ENCODE data around the gene NAPSA. TPM values are rescaled to one million over a fixed set of nuclear protein-coding genes. Genes with fewer than 3 reads are reported as not detected.
"Not testable (repeated sequence)": the region's sequence is repeated elsewhere in the genome, so short reads cannot be mapped to it uniquely, and the experiment has no call there.

Gene NAPSA
- total RNA-seq, 3 donors from 2014 or later (not counting 1 experiment from before 2014, with no cell fraction given): 0.94 to 1.3 (median 0.95) TPM

- peaks cover 10% of the 10 kb centered on the region for H3K4me1 ChIP-seq (ENCODE audit: control insufficient read depth, insufficient read depth, low read length)
- H3K4me3 Mint-ChIP-seq: no peak overlapping the region
- no peaks in the 10 kb centered on the region for H3K36me3 Mint-ChIP-seq
- H3K27me3 Mint-ChIP-seq (ENCODE audit: low read depth in 2 of 2): peaks cover 0 to 8% of the 10 kb centered on the region in 2 donors
- no peaks in the 10 kb centered on the region for H3K27me3 ChIP-seq (ENCODE audit: control insufficient read depth, insufficient read depth, low read length)
- intact Hi-C loops (cut with micrococcal nuclease): no loop called here
- no peak for DNase-seq
- no peak overlapping the region for H3K27ac ChIP-seq (ENCODE audit: low read length)
- no peak for TF ChIP-seq CTCF (IDR thresholded peaks at IDR 0.05)
- H3K4me3 ChIP-seq (ENCODE audit: low read length): no peak overlapping the region
- 100% methylated on average over 2 of the region's 4 CpGs for WGBS (ENCODE audit: insufficient coverage)
- peaks cover 5 to 6% of the 10 kb centered on the region in 2 donors for H3K4me1 Mint-ChIP-seq
- H3K27ac Mint-ChIP-seq: no peak overlapping the region
- no peaks in the 10 kb centered on the region for H3K9me3 Mint-ChIP-seq
- no peak for ATAC-seq
- H3K36me3 ChIP-seq (ENCODE audit: control insufficient read depth, insufficient read depth, low read length): no peaks in the 10 kb centered on the region
- no peaks in the 10 kb centered on the region for H3K9me3 ChIP-seq (ENCODE audit: control insufficient read depth, insufficient read depth, low read length)
These were observed 13.2 kb downstream of the NAPSA start for GRCh38 chr19:50352242-50352641.

GRCh38 chr19:50349277-50350057 lies 16.0 kb downstream of the NAPSA start:
- Histone ChIP-seq H3K36me3 (ENCODE audit: control insufficient read depth, insufficient read depth, low read length) (no peaks in the 10 kb centered on the region), H3K27me3 (ENCODE audit: control insufficient read depth, insufficient read depth, low read length) (no peaks in the 10 kb centered on the region), H3K9me3 (ENCODE audit: control insufficient read depth, insufficient read depth, low read length) (peaks cover 2% of the 10 kb centered on the region), H3K4me1 (ENCODE audit: control insufficient read depth, insufficient read depth, low read length) (peaks cover 13% of the 10 kb centered on the region), H3K27ac (ENCODE audit: low read length) (no peak overlapping the region), H3K4me3 (ENCODE audit: low read length) (no peak overlapping the region)
- TF ChIP-seq CTCF (IDR thresholded peaks at IDR 0.05): no peak
- H3K36me3 Mint-ChIP-seq: no peaks in the 10 kb centered on the region
- no peak overlapping the region for H3K27ac Mint-ChIP-seq
- peaks cover 0 to 8% of the 10 kb centered on the region in 2 donors for H3K27me3 Mint-ChIP-seq (ENCODE audit: low read depth in 2 of 2)
- no peaks in the 10 kb centered on the region for H3K4me1 Mint-ChIP-seq
- no peaks in the 10 kb centered on the region for H3K9me3 Mint-ChIP-seq
- intact Hi-C loops (cut with micrococcal nuclease): no loop called here
- 83% methylated on average over 20 of the region's 22 CpGs for WGBS (ENCODE audit: insufficient coverage)
- no peak overlapping the region for H3K4me3 Mint-ChIP-seq
- no peak for DNase-seq
- no peak for ATAC-seq

GRCh38 chr19:50347089-50347581 lies 18.3 kb downstream of the NAPSA start:
- DNase-seq; H3K9me3 Mint-ChIP-seq; H3K36me3 Mint-ChIP-seq; H3K27me3 ChIP-seq (ENCODE audit: control insufficient read depth, insufficient read depth, low read length); H3K27me3 Mint-ChIP-seq (ENCODE audit: low read depth in 2 of 2); H3K4me3 ChIP-seq (ENCODE audit: low read length); H3K27ac Mint-ChIP-seq; H3K4me3 Mint-ChIP-seq; H3K9me3 ChIP-seq (ENCODE audit: control insufficient read depth, insufficient read depth, low read length); intact Hi-C loops (cut with micrococcal nuclease); H3K4me1 Mint-ChIP-seq; H3K36me3 ChIP-seq (ENCODE audit: control insufficient read depth, insufficient read depth, low read length); ATAC-seq: not testable (repeated sequence)
- WGBS (ENCODE audit: insufficient coverage): 39% methylated on average over 6 of the region's 8 CpGs
- Histone ChIP-seq H3K4me1 (ENCODE audit: control insufficient read depth, insufficient read depth, low read length) (peaks cover 13% of the 10 kb centered on the region), H3K27ac (ENCODE audit: low read length) (peak overlapping the region; percentile 47)

DNA sequence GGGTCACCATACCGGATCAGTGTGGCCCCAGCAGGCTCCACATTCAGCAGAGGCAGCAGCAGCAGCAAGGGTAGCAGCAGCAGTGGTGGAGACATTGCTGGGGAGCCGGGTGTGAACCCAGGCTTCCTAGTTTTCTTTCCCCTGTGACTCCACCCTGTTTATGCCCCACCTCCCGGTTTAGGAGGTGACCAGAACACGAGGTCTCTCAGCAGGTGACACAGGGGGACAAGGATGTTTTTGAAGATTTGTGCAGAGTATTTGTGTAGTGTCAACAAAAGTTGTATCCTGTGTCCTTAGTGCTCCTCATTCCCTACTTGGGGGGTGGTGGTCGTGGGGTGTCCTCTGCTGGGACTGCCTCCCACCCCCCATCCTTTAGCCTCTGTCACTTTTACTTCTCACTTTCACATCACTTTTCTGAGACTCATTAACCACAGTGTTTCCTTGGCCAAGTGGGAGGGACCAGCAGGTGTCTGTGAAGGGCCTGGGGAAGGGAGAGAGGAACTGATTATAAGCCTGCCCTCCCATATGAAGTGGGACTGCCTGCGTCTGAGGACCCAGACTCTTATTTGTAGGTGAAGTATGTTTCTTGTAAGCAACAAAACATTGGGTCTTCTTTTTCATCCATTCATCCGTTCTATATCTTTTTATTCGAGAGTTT lies 20.6 kb downstream of the NAPSA start:
- TF ChIP-seq CTCF (IDR thresholded peaks at IDR 0.05): no peak
- Mint-ChIP-seq H3K4me1 (no peaks in the 10 kb centered on the region), H3K4me3 (no peak overlapping the region), H3K27me3 (ENCODE audit: low read depth in 2 of 2) (peaks cover 3 to 8% of the 10 kb centered on the region in 2 donors), H3K9me3 (no peaks in the 10 kb centered on the region), H3K36me3 (no peaks in the 10 kb centered on the region), H3K27ac (no peak overlapping the region)
- Histone ChIP-seq H3K4me1 (ENCODE audit: control insufficient read depth, insufficient read depth, low read length) (peaks cover 9% of the 10 kb centered on the region), H3K36me3 (ENCODE audit: control insufficient read depth, insufficient read depth, low read length) (no peaks in the 10 kb centered on the region), H3K4me3 (ENCODE audit: low read length) (peak overlapping the region; percentile 49), H3K27me3 (ENCODE audit: control insufficient read depth, insufficient read depth, low read length) (no peaks in the 10 kb centered on the region), H3K27ac (ENCODE audit: low read length) (peak overlapping the region; percentile 4), H3K9me3 (ENCODE audit: control insufficient read depth, insufficient read depth, low read length) (peaks cover 2% of the 10 kb centered on the region)
- WGBS (ENCODE audit: insufficient coverage): 31% methylated on average over 2 of the region's 8 CpGs
- ATAC-seq (no peak), DNase-seq (peak in 1 of 2 donors; percentile 6)
- intact Hi-C loops (cut with micrococcal nuclease): no loop called here

Measured in natural killer cell (primary cell).